Measurements from ENCODE around the gene AHCYL2.
A peak's percentile ranks its signal among the peaks of the same experiment; 100 is the strongest.

AHCYL2 gene

GRCh38 chr7:129224251-129225205, at the start of gene AHCYL2:
TSS of gene AHCYL2 (plus strand) at chr7:129225030.
- H3K9me3 ChIP-seq (ENCODE audit: low read length) = no peaks in the 10 kb centered on the region

GRCh38 chr7:129176916-129177710, 47.7 kb upstream of the AHCYL2 start:
- no peaks in the 10 kb centered on the region for H3K36me3 ChIP-seq (ENCODE audit: insufficient read depth, low read length)
- H3K27me3 ChIP-seq (ENCODE audit: insufficient read depth, low read length) = no peaks in the 10 kb centered on the region
- H3K4me1 ChIP-seq (ENCODE audit: insufficient read depth, low read length) = no peaks in the 10 kb centered on the region
- H3K9me3 ChIP-seq (ENCODE audit: low read length) = peaks cover 2% of the 10 kb centered on the region
- H3K4me3 ChIP-seq (ENCODE audit: low read length) = no peak overlapping the region
- H2AFZ ChIP-seq (ENCODE audit: low read depth, low read length) = no peak overlapping the region

More at GRCh38 chr7:129224251-129225205, at the start of gene AHCYL2:
- H3K27me3 ChIP-seq (ENCODE audit: insufficient read depth, low read length) = no peaks in the 10 kb centered on the region
- H3K36me3 ChIP-seq (ENCODE audit: insufficient read depth, low read length) = no peaks in the 10 kb centered on the region
- H3K4me3 ChIP-seq (ENCODE audit: low read length) = peak within 1 kb of the TSS; percentile 82
- peak within 1 kb of the TSS; percentile 88 for H2AFZ ChIP-seq (ENCODE audit: low read depth, low read length)
- peaks cover 31% of the 10 kb centered on the region for H3K4me1 ChIP-seq (ENCODE audit: insufficient read depth, low read length)

DNA sequence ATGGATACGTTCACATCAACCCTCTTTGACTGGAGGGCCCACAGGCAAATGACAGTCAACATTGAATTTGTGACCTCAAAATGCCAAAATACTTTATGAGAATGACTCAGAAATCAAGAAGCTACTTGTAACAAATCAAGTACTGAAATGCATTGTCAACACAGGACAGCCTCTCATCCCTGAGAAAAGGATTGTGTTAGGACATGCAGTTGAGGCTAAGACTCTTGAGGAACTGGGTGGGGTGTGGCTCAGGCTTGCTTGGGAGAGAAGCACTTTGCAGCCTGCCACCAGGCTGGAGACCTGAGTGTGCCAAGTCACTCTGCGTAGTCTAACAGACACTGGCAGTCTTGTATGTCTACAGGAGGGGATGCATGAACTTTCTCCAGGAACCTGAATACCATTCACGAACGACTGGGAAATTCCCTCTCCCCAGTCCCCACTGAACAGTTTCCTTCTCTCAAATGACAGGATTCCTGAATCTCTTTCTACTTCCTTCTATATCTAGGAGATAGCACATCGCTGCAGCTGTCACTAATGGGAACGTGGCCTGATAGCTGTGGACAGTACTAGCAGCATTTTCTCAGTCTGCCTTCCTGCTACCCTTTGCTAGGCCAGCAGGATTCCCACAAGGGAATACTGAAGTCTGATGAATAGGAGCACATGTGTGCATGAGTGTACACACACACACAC, 39.7 kb upstream of the AHCYL2 start:
- Histone ChIP-seq H3K4me1 (ENCODE audit: insufficient read depth, low read length) (peaks cover 13% of the 10 kb centered on the region), H3K36me3 (ENCODE audit: insufficient read depth, low read length) (no peaks in the 10 kb centered on the region), H2AFZ (ENCODE audit: low read depth, low read length) (no peak overlapping the region), H3K4me3 (ENCODE audit: low read length) (no peak overlapping the region), H3K27me3 (ENCODE audit: insufficient read depth, low read length) (no peaks in the 10 kb centered on the region), H3K9me3 (ENCODE audit: low read length) (peaks cover 2% of the 10 kb centered on the region)

GRCh38 chr7:129186749-129187260, 38.0 kb upstream of the AHCYL2 start:
- H3K4me1 ChIP-seq (ENCODE audit: insufficient read depth, low read length) = peaks cover 27% of the 10 kb centered on the region
- H3K36me3 ChIP-seq (ENCODE audit: insufficient read depth, low read length) = peaks cover 2% of the 10 kb centered on the region
- H3K4me3 ChIP-seq (ENCODE audit: low read length) = no peak overlapping the region
- no peaks in the 10 kb centered on the region for H3K9me3 ChIP-seq (ENCODE audit: low read length)
- H3K27me3 ChIP-seq (ENCODE audit: insufficient read depth, low read length) = no peaks in the 10 kb centered on the region
- no peak overlapping the region for H2AFZ ChIP-seq (ENCODE audit: low read depth, low read length)

GRCh38 chr7:129187681-129188371, 37.0 kb upstream of the AHCYL2 start:
- peaks cover 3% of the 10 kb centered on the region for H3K9me3 ChIP-seq (ENCODE audit: low read length)
- peaks cover 27% of the 10 kb centered on the region for H3K4me1 ChIP-seq (ENCODE audit: insufficient read depth, low read length)
- peak overlapping the region; percentile 74 for H3K4me3 ChIP-seq (ENCODE audit: low read length)
- no peaks in the 10 kb centered on the region for H3K27me3 ChIP-seq (ENCODE audit: insufficient read depth, low read length)
- H2AFZ ChIP-seq (ENCODE audit: low read depth, low read length) = peak overlapping the region; percentile 52
- peaks cover 12% of the 10 kb centered on the region for H3K36me3 ChIP-seq (ENCODE audit: insufficient read depth, low read length)

DNA sequence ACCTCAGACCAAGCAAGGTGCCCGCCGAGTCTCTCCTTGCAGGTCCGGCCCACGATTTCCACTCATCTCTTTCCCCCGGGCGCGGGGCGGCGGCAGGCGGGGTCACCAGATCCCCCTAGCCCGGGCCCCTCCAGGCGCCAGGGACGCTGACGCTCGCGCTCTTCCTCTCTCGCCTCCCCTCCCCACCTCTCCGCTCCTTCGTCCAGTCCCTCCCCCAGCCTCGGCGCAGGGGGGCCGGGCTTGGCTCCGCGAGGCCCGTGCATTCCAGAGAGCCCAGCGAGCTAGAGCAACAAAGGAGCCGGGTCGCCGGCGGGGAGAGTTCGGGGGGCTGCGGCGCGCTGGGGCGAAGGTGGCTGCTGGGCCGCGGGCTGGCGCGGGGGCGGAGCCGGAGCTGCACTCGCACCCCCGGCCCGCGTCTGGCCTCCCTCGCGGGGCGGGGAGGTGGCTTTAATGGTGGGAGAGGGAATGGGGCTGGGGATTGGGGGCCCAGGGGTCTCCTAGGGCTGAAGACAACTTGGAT, 36.4 kb upstream of the AHCYL2 start, which contains the start of gene SMO:
TSS of gene SMO (plus strand) at position 262 of the 520 bp plus-strand sequence. CDS start 519 bp downstream, outside the sequence.
- no peaks in the 10 kb centered on the region for H3K27me3 ChIP-seq (ENCODE audit: insufficient read depth, low read length)
- H3K4me3 ChIP-seq (ENCODE audit: low read length) = peak within 1 kb of the TSS; percentile 74
- peaks cover 3% of the 10 kb centered on the region for H3K9me3 ChIP-seq (ENCODE audit: low read length)
- peak within 1 kb of the TSS; percentile 52 for H2AFZ ChIP-seq (ENCODE audit: low read depth, low read length)
- peaks cover 27% of the 10 kb centered on the region for H3K4me1 ChIP-seq (ENCODE audit: insufficient read depth, low read length)
- H3K36me3 ChIP-seq (ENCODE audit: insufficient read depth, low read length) = peaks cover 16% of the 10 kb centered on the region

DNA sequence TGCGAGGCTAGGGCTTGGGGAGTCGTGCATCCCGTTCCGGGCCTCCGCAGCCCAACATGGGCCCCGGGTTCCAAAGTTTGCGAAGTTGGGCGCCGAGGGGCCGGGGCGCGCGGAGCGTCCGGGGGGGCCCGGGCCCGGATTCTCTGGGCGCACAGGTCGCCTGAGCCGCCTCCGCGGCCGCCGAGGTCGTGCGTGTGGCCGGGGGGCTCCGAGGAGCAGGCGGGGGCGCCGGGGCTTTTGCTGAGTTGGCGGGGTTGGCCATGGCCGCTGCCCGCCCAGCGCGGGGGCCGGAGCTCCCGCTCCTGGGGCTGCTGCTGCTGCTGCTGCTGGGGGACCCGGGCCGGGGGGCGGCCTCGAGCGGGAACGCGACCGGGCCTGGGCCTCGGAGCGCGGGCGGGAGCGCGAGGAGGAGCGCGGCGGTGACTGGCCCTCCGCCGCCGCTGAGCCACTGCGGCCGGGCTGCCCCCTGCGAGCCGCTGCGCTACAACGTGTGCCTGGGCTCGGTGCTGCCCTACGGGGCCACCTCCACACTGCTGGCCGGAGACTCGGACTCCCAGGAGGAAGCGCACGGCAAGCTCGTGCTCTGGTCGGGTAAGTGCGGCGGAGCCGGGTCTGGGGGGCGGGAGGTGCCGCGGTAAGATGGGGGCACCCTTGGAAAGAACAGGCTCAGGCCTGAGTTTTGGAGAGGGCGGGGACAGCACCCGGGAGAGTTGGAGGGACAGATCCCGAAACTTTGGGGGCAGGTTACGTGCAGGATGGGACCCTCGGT, 35.8 kb upstream of the AHCYL2 start:
- peak overlapping the region; percentile 52 for H2AFZ ChIP-seq (ENCODE audit: low read depth, low read length)
- H3K27me3 ChIP-seq (ENCODE audit: insufficient read depth, low read length) = no peaks in the 10 kb centered on the region
- H3K4me3 ChIP-seq (ENCODE audit: low read length) = peak overlapping the region; percentile 74
- H3K9me3 ChIP-seq (ENCODE audit: low read length) = peaks cover 3% of the 10 kb centered on the region
- peaks cover 27% of the 10 kb centered on the region for H3K4me1 ChIP-seq (ENCODE audit: insufficient read depth, low read length)
- peaks cover 16% of the 10 kb centered on the region for H3K36me3 ChIP-seq (ENCODE audit: insufficient read depth, low read length)

DNA sequence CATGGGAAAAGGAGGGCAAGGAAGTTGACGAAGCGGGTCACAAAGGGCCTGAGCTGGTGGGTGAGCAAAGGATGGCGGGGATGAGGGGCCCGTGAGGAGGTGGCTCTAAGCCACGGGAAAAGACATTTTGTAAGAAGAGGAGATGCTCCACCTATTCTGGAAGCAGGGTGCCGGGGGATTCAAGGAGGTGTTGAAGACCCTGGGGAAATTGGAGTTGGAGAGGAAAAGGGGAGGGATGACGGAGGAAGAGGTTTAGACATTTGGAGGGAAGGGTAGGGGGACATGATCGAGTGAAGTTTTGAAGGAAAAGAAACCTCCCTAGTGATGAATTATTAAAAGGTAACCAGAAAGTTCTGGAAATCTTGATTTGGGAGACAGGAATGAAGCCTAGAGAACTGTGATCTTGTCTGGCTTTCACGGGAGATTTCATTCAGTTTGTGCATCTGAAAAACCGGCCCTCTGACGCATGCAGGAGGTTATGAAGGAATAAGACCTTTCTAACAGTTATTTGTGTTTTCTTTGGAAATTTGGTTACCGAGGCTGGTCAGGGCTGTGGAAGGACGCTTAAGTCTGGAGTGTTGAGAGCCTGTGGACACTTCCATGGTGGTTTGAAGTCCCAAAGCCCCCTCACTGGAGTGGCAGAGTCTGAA, 35.0 kb upstream of the AHCYL2 start:
- Histone ChIP-seq H3K4me3 (ENCODE audit: low read length) (peak overlapping the region; percentile 74), H2AFZ (ENCODE audit: low read depth, low read length) (no peak overlapping the region), H3K9me3 (ENCODE audit: low read length) (peaks cover 5% of the 10 kb centered on the region), H3K27me3 (ENCODE audit: insufficient read depth, low read length) (no peaks in the 10 kb centered on the region), H3K36me3 (ENCODE audit: insufficient read depth, low read length) (peaks cover 16% of the 10 kb centered on the region), H3K4me1 (ENCODE audit: insufficient read depth, low read length) (peaks cover 27% of the 10 kb centered on the region)

DNA sequence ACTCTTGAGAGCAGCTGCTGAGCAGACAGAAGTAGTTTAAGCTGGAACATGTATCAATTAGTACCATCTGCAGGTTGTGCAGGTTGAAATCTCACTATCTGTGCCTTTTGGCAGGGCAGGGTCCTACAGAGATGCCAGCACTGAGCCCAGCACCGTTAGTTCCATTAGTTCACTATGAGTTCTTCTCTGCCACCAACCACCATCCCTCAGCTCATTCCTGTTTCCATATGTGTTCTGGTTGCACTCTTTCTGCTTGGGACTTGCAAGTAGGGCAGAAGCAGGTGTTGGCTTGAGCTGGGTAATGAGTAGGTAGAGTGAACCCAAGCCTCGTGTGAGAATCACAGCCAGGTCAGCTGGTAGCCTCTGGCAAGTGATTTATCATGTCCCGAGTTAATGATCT, 33.6 kb upstream of the AHCYL2 start:
- H3K9me3 ChIP-seq (ENCODE audit: low read length) = peaks cover 9% of the 10 kb centered on the region
- H3K36me3 ChIP-seq (ENCODE audit: insufficient read depth, low read length) = peaks cover 21% of the 10 kb centered on the region
- H3K27me3 ChIP-seq (ENCODE audit: insufficient read depth, low read length) = no peaks in the 10 kb centered on the region
- no peak overlapping the region for H2AFZ ChIP-seq (ENCODE audit: low read depth, low read length)
- peaks cover 27% of the 10 kb centered on the region for H3K4me1 ChIP-seq (ENCODE audit: insufficient read depth, low read length)
- H3K4me3 ChIP-seq (ENCODE audit: low read length) = peak overlapping the region; percentile 13

DNA sequence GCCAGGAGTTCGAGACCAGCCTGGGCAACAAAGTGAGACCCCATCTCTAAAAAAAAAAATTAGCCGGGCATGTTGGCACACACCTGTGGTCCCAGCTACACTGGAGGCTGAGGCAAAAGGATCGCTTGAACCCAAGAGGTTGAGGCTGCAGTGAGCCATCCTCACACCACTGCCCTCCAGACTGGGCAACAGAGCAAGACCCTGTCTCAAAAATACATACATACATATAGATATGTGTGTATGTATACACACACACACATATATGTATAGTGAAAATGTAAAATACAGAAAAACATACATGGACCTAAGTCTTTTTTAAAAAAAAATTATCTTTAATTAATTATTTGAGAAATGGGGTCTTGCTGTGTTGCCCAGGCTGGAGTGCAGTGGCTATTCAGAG, 30.9 kb upstream of the AHCYL2 start:
- Histone ChIP-seq H3K27me3 (ENCODE audit: insufficient read depth, low read length) (no peaks in the 10 kb centered on the region), H3K9me3 (ENCODE audit: low read length) (peaks cover 9% of the 10 kb centered on the region), H2AFZ (ENCODE audit: low read depth, low read length) (no peak overlapping the region), H3K4me1 (ENCODE audit: insufficient read depth, low read length) (peaks cover 18% of the 10 kb centered on the region), H3K36me3 (ENCODE audit: insufficient read depth, low read length) (peaks cover 21% of the 10 kb centered on the region), H3K4me3 (ENCODE audit: low read length) (no peak overlapping the region)

DNA sequence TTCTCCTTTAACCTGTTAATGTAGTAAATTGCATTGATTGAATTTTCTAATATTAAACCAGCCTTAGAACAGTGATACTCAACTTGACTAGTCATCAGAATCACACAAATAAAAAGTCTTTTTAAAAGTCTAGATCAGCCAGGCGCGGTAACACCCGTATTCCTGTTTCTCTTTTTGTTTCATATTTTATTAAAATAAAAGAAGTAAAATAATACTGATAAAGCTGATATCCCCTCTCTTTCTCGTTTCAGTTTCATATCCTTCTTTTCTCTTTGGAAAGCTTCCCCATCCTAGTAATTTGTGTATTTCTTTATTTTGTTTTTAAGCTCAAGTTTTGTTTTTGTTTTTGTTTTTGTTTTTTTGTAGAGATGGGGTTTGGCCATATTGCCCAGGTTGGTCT, 27.1 kb upstream of the AHCYL2 start:
- Histone ChIP-seq H3K27me3 (ENCODE audit: insufficient read depth, low read length) (no peaks in the 10 kb centered on the region), H3K4me1 (ENCODE audit: insufficient read depth, low read length) (no peaks in the 10 kb centered on the region), H2AFZ (ENCODE audit: low read depth, low read length) (no peak overlapping the region), H3K4me3 (ENCODE audit: low read length) (no peak overlapping the region), H3K9me3 (ENCODE audit: low read length) (peaks cover 8% of the 10 kb centered on the region), H3K36me3 (ENCODE audit: insufficient read depth, low read length) (peaks cover 25% of the 10 kb centered on the region)

Measured in neuron (in vitro differentiated cells).